Stimulated activated naive CD8-positive, alpha-beta T cell treated with anti-CD3 and anti-CD28 coated beads, Interleukin-15, amount 100 ng/mL, for 72 hours (primary cell): ENCODE measurements around the gene OXNAD1.
A peak's percentile ranks its signal among the peaks of the same experiment; 100 is the strongest.

Source experiments
- ATAC-seq: fragments of 150-1000 bp; cut with Tn5 transposase; 2 replicates; pipeline ENCODE4 v1.10.0; 2021; ENCODE audit warnings: mild to moderate bottlenecking, moderate library complexity
- DNase-seq, 2 donors: peaks; one replicate each; pipeline ENCODE4 v3.0.0; 2021 to 2022
- H3K27ac Mint-ChIP-seq, 2 donors: one replicate each; pipeline ENCODE4 v1.8.0; 2022; ENCODE audit warnings: mild to moderate bottlenecking in 2 of 2, mixed read lengths in 2 of 2, moderate library complexity in 2 of 2
- H3K27me3 Mint-ChIP-seq: one replicate; pipeline ENCODE4 v1.8.0; 2022; ENCODE audit warnings: mixed read lengths
- H3K4me1 Mint-ChIP-seq: one replicate; pipeline ENCODE4 v1.8.0; 2022; ENCODE audit warnings: mild to moderate bottlenecking, mixed read lengths
- H3K4me3 Mint-ChIP-seq, 2 donors: one replicate each; pipeline ENCODE4 v1.8.0; 2022; ENCODE audit warnings: mild to moderate bottlenecking in 2 of 2, mixed read lengths in 2 of 2, moderate library complexity in 1 of 2
- H3K9me3 Mint-ChIP-seq, 2 donors: one replicate each; pipeline ENCODE4 v1.8.0; 2022; ENCODE audit warnings: mixed read lengths in 2 of 2

The OXNAD1 gene

DNA sequence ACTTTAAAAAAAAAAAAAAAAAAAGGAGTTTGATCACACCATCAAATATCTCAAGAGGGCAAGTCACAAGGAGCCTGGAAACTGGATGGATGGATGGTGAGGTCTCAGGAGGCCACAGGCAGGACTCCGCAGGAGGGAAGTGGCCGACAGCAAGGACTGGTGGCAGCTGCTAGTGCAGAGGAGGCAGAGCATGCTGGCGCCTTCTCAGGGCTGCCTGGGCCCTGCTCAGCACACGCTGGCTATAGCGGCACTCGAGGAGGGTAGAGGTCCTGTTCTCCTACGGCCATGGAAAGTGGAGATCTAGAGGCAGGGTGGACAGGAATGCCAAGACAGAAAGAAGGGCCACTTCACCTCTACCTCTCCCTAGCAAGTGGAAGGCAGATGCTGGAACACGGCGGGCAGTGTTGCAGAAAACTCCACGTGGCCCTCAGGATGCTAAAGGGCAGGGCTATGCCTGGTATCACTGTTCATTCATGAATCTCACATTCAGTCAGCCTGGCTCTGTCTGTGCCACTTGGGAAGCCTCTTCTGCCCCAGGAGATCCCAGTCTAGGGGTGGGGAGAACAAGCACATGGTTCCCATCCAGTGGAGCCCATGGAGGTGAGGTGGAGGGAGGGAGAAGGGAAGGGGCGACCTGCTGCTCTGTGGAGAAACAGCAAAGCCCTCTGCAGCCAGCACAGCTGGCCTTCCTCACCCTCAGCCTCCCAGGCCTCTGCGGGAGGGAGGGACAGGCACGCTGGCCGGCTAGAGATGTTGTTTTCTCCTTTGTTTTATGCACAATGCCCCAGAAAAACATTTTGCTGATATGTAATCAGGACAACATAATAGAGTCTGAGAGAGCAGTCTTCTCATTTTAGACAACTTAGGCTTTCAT lies 71.0 kb downstream of the OXNAD1 start:
- ATAC-seq (no peak), DNase-seq (no peak)
- peaks cover 73% of the 10 kb centered on the region for H3K4me1 Mint-ChIP-seq
- H3K27ac Mint-ChIP-seq, result peak overlapping the region in 1 of 2 donors; percentile 79
- H3K27me3 Mint-ChIP-seq, result no peaks in the 10 kb centered on the region
- peaks cover 19 to 22% of the 10 kb centered on the region in 2 donors for H3K9me3 Mint-ChIP-seq
- no peak overlapping the region for H3K4me3 Mint-ChIP-seq

DNA sequence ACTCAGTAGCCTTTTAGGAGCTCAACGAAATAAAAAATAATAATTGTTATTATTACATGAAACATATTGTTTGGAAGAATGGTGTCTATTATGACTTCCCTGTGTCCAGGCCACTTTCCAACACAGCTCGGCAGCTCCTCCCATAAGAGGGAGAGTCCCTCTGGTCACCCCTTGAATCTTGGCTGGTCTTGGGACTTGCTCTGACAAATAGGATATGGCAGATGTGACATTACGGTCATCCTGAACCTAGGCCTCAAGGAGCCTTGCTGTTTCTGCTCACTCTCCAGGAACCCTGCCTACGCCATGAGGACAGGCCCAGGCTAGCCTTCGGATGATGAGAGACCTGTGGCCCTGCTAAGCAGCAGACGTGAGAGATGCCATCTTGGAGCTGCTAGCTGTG lies 71.8 kb downstream of the OXNAD1 start:
- Mint-ChIP-seq H3K4me3 (no peak overlapping the region), H3K27ac (peak overlapping the region in 1 of 2 donors; percentile 95), H3K9me3 (peaks cover 12 to 15% of the 10 kb centered on the region in 2 donors), H3K27me3 (no peaks in the 10 kb centered on the region), H3K4me1 (peaks cover 74% of the 10 kb centered on the region)
- ATAC-seq, result no peak
- no peak for DNase-seq

DNA sequence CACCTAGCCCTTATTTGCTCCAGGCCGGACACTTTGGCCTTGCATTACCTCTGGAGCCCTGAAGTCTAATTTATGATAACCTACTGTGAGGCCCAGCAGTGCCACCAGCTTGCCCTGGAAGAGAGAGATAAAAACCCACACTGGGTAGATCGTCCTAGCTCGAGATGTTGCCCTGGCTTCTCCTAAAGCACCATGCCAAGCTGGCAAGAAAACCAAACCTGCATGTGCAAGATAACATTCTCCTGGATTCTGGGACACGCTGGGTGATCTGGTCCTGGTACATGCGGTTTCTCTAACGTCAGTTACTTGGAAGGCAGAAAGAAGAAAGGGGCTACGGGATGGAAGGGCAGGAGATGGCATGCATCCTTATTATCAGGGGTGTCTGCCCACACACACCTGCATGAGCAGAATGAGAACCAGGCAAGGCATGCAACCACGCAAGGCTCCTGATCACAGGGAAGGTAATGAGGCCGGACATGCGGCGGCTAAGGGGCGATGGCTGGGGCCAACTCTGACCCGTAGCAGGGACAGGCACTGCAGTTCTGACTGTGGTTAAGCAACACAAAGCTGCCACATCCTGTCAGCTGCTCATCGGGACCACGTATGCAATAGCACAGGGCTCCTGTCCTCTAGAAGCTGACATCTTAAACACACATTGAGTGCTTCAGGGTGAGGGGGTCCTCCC lies 73.0 kb downstream of the OXNAD1 start:
- peak overlapping the region; percentile 47 to 62 for H3K4me3 Mint-ChIP-seq
- peak; percentile 94 for ATAC-seq
- H3K27ac Mint-ChIP-seq, result peak overlapping the region; percentile 89 to 95

DNA sequence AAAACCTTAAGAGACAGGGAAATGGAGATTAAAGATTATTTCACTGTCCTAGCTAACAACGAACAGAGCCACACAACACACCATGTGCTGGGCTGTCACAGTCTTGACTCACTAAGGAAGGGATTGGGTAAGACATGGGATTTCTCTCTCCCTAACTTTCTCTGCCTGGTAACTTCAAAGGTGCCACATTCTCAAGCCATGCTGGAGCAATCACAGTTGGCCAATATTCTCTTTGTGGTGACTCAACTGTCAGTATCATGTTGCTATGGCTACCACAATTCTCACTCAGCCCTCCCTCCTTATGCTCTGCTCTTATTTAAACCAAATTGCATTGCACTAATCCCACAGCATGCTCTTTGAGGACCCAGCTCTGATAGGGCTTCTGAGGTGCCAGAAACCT lies 74.0 kb downstream of the OXNAD1 start:
- peak overlapping the region; percentile 42 to 62 for H3K4me3 Mint-ChIP-seq
- H3K9me3 Mint-ChIP-seq, result peaks cover 5 to 10% of the 10 kb centered on the region in 2 donors
- ATAC-seq (peak; percentile 75), DNase-seq (no peak)
- peaks cover 79% of the 10 kb centered on the region for H3K4me1 Mint-ChIP-seq
- H3K27me3 Mint-ChIP-seq, result no peaks in the 10 kb centered on the region
- H3K27ac Mint-ChIP-seq, result peak overlapping the region; percentile 5 to 32

More for the DNA sequence above, 73.0 kb downstream of the OXNAD1 start:
- peak; percentile 41 to 61 for DNase-seq
- Mint-ChIP-seq H3K4me1 (peaks cover 69% of the 10 kb centered on the region), H3K9me3 (peaks cover under 1 to 5% of the 10 kb centered on the region in 2 donors), H3K27me3 (no peaks in the 10 kb centered on the region)

DNA sequence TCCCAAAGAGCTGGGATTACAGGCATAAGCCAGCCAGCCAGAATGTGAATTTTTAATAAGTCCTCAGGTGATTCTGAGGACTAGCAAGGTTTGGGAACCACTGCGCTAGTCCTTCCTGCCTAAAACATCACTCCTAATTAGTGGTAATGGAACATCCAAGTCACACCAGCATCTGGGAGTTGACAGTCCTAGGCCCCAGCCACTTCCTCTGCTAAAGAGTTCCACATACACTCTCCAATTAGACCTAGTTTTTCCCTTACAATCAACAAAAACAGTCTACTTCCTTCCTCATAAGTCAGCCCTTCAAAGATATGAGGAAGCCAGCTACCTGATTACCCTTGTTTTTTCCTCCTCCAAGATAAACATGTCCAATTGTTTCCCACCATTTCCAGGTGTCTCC lies 78.1 kb downstream of the OXNAD1 start:
- Mint-ChIP-seq H3K27me3 (no peaks in the 10 kb centered on the region), H3K4me3 (no peak overlapping the region), H3K9me3 (peaks cover 0 to 20% of the 10 kb centered on the region in 2 donors), H3K27ac (peak overlapping the region; percentile 86 to 91), H3K4me1 (peaks cover 85% of the 10 kb centered on the region)
- DNase-seq (no peak), ATAC-seq (no peak)

DNA sequence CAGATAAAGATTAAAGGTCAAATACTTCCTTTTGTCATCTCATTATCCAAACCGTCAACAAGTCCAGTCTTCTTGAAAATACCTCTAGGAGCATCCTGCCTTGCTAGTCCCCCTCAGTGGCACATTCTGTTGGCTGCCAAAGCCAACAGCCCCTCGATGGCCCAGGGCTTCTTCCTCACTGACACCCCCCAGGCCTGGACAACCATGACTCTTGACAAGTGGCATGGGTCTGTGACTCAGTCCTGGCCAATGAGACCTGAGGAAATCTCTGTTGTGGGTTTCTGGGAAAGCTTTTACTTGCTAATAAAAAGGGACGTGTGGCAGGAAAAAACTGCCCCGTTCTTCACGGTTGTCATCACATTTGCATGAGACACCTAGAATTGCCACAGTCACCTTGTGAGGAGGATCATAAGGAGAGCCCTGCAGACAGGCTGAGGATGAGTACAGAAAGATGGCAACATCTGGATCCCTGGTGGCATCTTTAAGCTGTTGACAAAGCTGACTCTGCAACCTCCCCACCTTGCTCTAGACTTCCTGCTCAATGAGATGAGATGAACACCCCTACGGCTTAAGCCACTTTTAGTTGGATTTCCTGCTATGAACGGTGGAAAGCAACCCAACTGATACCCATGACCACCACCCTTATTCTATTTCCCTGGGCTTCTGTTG lies 81.5 kb downstream of the OXNAD1 start:
- Mint-ChIP-seq H3K4me3 (no peak overlapping the region), H3K27ac (peak overlapping the region; percentile 13 to 75), H3K27me3 (no peaks in the 10 kb centered on the region), H3K4me1 (peaks cover 78% of the 10 kb centered on the region), H3K9me3 (peaks cover 0 to 20% of the 10 kb centered on the region in 2 donors)
- no peak for DNase-seq
- ATAC-seq, result no peak

DNA sequence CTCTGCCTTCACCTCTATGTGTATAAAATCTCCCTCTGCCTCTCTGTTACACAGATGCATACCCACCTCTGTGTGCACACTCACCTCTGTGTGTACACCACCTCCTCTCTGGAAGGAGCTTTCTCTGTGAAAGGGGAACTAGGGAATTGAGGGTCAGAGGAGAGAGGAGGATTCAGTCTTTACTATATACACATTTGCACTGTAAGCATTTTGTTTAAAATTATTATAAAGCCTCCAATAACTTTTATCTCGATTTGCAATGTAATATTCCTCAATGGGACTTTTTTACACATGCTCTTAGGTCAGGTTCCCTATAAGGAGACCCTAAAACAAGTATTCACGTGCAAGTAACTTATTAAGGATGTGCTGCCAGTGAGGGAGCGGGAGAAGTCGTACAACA lies 82.5 kb downstream of the OXNAD1 start:
- no peaks in the 10 kb centered on the region for H3K27me3 Mint-ChIP-seq
- no peak for DNase-seq
- H3K4me1 Mint-ChIP-seq, result peaks cover 78% of the 10 kb centered on the region
- no peak overlapping the region for H3K4me3 Mint-ChIP-seq
- no peak for ATAC-seq
- peaks cover 0 to 20% of the 10 kb centered on the region in 2 donors for H3K9me3 Mint-ChIP-seq
- H3K27ac Mint-ChIP-seq, result peak overlapping the region; percentile 75 to 87

DNA sequence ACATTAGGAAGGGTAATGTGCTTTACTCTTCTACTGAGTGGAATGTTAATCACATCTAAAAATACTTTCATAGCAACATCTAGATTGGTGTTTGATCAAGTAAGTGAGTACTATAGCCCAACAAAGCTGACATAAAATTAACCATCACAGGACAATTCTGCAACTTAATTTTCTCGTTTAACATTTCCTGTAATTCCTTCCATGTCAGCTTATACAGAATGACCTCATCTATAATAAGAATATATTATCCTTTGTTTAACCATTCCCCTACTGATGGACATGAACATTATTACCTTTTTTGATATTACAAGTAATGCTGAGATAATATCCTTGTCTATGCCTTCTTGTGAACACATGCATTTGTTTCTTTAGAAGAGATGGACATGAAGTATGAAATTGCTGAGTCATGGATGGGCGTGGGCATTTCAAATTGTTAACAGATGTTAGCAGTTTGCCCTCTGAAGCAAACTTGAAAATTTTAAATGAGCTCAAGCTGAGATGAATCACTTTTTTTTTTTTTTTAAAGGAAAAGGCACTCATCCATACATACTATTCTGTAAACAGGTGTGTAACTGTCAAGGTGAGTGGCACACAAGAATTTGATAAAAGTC lies 85.1 kb downstream of the OXNAD1 start:
- ATAC-seq (no peak), DNase-seq (no peak)
- peaks cover 62% of the 10 kb centered on the region for H3K4me1 Mint-ChIP-seq
- H3K27ac Mint-ChIP-seq, result peak overlapping the region in 1 of 2 donors; percentile 54
- no peak overlapping the region for H3K4me3 Mint-ChIP-seq
- peaks cover 0 to 9% of the 10 kb centered on the region in 2 donors for H3K9me3 Mint-ChIP-seq
- H3K27me3 Mint-ChIP-seq, result no peaks in the 10 kb centered on the region

DNA sequence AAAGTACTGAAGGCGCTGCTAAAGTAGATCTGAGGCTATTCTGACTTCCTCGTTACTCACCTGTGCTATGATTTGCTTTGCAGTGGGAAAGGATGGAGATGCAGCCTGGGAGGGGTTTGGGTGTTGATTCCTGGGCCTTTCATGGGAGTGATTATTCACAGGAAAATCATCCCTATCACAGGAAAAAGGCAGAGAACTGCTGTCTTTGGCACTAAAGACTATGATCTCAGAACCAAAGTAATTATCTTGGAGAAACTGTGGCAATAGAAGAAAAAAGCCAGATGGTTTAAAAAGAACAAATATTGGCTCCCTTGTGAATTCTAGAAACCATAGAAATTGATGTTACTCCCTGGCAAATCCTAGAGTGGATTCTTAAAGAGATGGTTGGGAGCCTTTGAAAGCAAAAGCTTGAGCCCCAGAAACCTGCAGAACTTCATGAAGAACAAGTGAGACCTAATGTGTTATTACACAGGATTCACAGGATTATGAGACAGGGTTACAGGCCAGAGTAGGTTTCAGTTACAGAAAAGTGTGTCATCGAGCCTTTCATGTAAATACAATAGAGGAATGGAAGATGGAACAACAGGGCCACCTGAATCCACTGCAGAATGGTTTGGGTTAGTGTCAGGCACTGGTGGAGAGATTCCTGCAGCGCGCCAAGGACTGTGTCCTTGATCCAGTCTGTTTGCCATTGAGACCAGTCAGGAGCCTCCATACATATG lies 85.7 kb downstream of the OXNAD1 start:
- Mint-ChIP-seq H3K9me3 (peaks cover 0 to 9% of the 10 kb centered on the region in 2 donors), H3K4me1 (peaks cover 55% of the 10 kb centered on the region), H3K27ac (peak overlapping the region; percentile 54 to 69), H3K27me3 (no peaks in the 10 kb centered on the region), H3K4me3 (no peak overlapping the region)
- DNase-seq (no peak), ATAC-seq (no peak)

DNA sequence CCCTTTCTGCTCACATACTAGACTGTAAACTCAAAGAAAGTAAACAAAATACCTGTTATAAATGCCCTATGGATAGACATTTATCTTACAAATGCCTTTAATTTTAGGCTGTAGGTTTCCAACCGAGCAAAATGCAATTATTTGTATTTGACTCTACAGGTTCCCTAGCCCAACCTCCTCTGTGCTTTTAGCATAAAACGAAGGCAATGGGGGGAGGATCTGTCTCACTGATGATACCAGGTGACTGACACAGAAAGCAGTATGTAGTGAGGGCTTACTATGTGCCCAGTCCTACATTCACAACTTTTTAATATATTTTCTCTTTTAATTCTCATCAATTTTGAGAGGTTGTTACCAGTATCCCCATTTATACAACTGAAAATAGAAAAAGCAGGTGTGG lies 87.4 kb downstream of the OXNAD1 start:
- Mint-ChIP-seq H3K4me1 (peaks cover 48% of the 10 kb centered on the region), H3K27me3 (no peaks in the 10 kb centered on the region), H3K4me3 (no peak overlapping the region), H3K27ac (peak overlapping the region; percentile 83 to 95), H3K9me3 (peaks cover 0 to under 1% of the 10 kb centered on the region in 2 donors)
- no peak for DNase-seq
- ATAC-seq, result no peak

DNA sequence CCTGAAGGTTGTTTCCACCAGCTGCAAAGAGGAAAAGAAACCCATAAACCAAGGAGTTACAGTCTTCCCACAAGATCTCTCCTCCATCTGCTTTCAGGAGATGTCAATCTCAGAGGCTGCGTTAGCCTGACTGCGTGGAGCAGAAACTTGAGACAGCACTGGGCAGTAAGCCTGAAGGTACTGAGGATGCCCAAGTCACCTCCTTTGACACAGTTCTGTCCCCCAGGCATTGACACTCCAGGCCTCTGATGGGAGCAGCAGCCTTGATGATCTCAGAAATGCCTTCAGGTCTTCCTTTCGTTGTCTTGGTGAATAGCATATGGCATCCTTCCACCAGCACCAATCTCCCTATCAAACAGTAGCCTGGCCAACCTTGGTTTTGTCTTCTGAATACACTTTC lies 89.3 kb downstream of the OXNAD1 start:
- no peak for ATAC-seq
- Mint-ChIP-seq H3K27me3 (no peaks in the 10 kb centered on the region), H3K4me1 (peaks cover 36% of the 10 kb centered on the region), H3K4me3 (no peak overlapping the region), H3K27ac (no peak overlapping the region), H3K9me3 (no peaks in the 10 kb centered on the region)
- no peak for DNase-seq
